ENCODE measurements around the gene LIFR. TPM values are rescaled to one million over a fixed set of nuclear protein-coding genes. Genes with fewer than 3 reads are reported as not detected.

LIFR gene
- total and polyA plus RNA-seq, 4 donors: 39.8 to 179 (median 94.9) TPM

DNA sequence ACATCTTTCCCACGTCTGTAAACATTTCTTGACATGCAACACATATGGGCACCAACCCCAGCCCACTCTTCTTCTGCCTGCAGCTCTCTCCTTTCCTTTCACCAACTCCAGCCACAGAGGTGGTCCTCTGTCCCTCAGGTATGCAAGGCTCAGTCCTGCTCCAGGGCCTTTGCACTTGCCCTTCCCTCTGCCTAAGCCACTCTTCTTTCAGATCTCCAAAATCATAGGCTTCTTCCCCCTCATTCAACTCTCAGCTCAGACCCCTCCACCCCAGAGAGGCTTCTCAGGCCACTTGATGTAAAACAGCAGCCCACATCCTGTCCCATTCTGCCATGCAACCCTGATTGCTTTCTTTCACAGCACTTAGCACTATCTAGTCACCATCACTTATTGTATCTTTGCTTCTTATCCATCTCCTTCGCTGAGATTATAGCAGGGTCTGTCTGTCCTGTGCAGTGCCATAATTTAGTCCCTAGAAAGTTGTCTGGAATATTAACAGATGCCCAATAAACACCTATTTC lies 3.4 kb downstream of the LIFR start:
- H3K27ac ChIP-seq (ENCODE audit: low read depth, low read length): no peak overlapping the region
- H3K36me3 ChIP-seq (ENCODE audit: control insufficient read depth, insufficient read depth, low read length): no peaks in the 10 kb centered on the region
- H3K27me3 ChIP-seq (ENCODE audit: control insufficient read depth, insufficient read depth, low read length): no peaks in the 10 kb centered on the region
- peaks cover 11% of the 10 kb centered on the region for H3K4me1 ChIP-seq (ENCODE audit: control insufficient read depth, insufficient read depth, low read length)
- no peak for DNase-seq (ENCODE audit: low read depth in 4 of 6, low spot score in 6 of 6)
- no peaks in the 10 kb centered on the region for H3K9me3 ChIP-seq (ENCODE audit: control insufficient read depth, insufficient read depth, low read length)
- 62% methylated on average over 2 of the region's 2 CpGs for WGBS (ENCODE audit: insufficient coverage)
- no peak overlapping the region for H3K4me3 ChIP-seq (ENCODE audit: low read depth, low read length)

DNA sequence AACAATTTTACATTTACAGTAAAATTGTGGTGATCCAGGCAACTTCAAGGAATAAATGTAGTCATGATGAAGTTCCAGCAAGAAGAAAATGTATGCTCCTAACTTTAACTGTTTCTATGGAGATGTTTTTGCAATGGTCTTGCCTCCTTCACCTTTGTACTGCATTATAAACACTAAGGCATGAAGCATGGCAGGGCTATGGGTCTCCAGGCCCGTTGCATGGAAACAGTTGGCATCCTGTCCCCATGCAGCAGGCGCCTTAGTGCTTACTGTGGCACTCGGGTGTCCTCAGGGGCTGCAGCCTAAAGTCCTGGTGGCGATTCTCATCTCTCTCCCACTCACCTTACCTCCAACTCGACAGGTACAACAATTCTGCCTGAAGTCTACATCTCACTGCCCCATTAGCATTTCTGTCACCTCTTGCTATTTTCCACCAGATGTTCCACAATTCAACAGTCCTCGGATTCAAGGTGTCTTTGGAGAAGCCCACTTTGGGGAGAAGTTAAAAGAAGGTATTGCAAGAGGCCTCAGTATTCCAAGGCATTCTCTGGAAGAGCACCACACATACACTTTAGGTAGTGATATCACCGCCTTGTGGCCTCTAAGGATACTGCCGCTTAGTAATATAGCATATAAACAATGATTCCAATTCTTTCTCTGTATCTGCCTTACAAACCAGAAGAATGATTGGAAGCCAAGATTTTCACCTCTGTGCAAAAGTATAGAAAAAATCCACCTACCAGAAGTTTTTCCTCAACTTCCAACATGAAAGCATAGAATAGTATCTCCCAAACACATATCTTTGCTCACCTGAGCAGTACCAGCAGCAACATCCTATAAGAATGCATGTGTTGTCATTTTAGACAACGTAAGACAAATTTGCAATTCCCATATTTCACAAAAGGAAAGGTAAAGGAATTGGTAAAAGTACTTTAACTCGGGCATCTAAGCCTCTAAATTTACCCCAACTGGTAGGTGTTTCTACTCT lies 5.1 kb downstream of the LIFR start:
- Histone ChIP-seq H3K36me3 (ENCODE audit: control insufficient read depth, insufficient read depth, low read length) (no peaks in the 10 kb centered on the region), H3K4me3 (ENCODE audit: low read depth, low read length) (no peak overlapping the region), H3K4me1 (ENCODE audit: control insufficient read depth, insufficient read depth, low read length) (peaks cover 11% of the 10 kb centered on the region), H3K9me3 (ENCODE audit: control insufficient read depth, insufficient read depth, low read length) (no peaks in the 10 kb centered on the region), H3K27me3 (ENCODE audit: control insufficient read depth, insufficient read depth, low read length) (no peaks in the 10 kb centered on the region), H3K27ac (ENCODE audit: low read depth, low read length) (peak overlapping the region; percentile 61)
- DNase-seq (ENCODE audit: low read depth in 4 of 6, low spot score in 6 of 6): peak in 2 of 6 donors; percentile 55 to 70
- 67% methylated on average over 6 of the region's 10 CpGs for WGBS (ENCODE audit: insufficient coverage)

DNA sequence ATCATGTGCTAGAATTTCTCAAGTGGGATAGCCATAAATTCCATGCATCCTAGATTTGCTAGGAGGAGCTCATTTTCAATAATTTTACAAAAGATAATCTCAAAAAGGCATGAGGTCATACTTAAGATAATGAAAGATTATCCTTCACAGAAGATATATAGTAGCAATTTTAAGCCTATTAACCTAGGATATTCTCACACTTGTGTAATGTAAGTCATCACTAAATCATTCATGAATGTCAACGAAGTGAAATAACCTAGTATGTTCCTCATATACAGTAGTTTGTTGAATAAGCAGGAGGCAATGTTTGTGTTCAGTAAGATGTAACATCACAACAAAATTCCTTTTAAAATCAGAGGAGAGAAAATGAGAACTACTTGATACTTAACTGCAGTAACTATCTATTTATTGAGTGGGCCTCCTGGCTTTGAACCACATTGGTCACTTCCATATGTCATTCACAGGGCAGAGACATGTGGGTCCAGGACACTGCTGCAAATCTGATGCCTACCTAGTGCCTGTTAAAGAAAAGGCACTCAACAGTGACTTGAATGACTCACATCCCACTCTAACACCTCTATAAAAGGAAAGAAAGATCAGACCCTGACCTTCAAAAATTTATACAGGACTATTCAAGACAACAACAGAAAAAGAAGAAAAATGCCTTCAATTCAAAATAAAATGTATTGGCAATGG lies 8.2 kb downstream of the LIFR start:
- H3K4me3 ChIP-seq (ENCODE audit: low read depth, low read length): no peak overlapping the region
- H3K27me3 ChIP-seq (ENCODE audit: control insufficient read depth, insufficient read depth, low read length): no peaks in the 10 kb centered on the region
- no peak for DNase-seq (ENCODE audit: low read depth in 4 of 6, low spot score in 6 of 6)
- WGBS (ENCODE audit: insufficient coverage): no CpG with 5 or more reads among the region's 1 CpG
- H3K27ac ChIP-seq (ENCODE audit: low read depth, low read length): no peak overlapping the region
- H3K9me3 ChIP-seq (ENCODE audit: control insufficient read depth, insufficient read depth, low read length): no peaks in the 10 kb centered on the region
- H3K4me1 ChIP-seq (ENCODE audit: control insufficient read depth, insufficient read depth, low read length): peaks cover 11% of the 10 kb centered on the region
- no peaks in the 10 kb centered on the region for H3K36me3 ChIP-seq (ENCODE audit: control insufficient read depth, insufficient read depth, low read length)

DNA sequence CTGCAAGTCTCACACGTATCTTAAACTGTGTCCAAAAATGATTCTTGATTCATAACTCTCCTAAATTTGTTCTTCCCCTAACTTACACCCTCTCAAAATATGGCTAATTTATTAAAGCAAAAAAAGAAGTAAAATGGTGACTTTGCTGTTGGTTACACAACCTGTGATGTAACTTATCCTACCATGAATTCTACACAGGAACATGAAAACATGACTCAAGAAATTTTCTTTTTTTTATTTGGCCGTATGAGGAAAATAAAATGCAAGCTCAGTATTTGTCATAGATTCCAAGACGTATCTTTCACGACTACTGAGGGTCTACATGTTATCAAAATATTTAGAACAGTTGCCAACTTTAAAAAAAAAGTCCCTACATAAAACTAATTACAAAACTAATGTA lies 9.2 kb downstream of the LIFR start:
- no peak overlapping the region for H3K27ac ChIP-seq (ENCODE audit: low read depth, low read length)
- H3K4me1 ChIP-seq (ENCODE audit: control insufficient read depth, insufficient read depth, low read length): peaks cover 6% of the 10 kb centered on the region
- no peak for DNase-seq (ENCODE audit: low read depth in 4 of 6, low spot score in 6 of 6)
- no peaks in the 10 kb centered on the region for H3K27me3 ChIP-seq (ENCODE audit: control insufficient read depth, insufficient read depth, low read length)
- no peaks in the 10 kb centered on the region for H3K36me3 ChIP-seq (ENCODE audit: control insufficient read depth, insufficient read depth, low read length)
- H3K9me3 ChIP-seq (ENCODE audit: control insufficient read depth, insufficient read depth, low read length): no peaks in the 10 kb centered on the region
- H3K4me3 ChIP-seq (ENCODE audit: low read depth, low read length): no peak overlapping the region
- no CpG with 5 or more reads among the region's 4 CpGs for WGBS (ENCODE audit: insufficient coverage)

DNA sequence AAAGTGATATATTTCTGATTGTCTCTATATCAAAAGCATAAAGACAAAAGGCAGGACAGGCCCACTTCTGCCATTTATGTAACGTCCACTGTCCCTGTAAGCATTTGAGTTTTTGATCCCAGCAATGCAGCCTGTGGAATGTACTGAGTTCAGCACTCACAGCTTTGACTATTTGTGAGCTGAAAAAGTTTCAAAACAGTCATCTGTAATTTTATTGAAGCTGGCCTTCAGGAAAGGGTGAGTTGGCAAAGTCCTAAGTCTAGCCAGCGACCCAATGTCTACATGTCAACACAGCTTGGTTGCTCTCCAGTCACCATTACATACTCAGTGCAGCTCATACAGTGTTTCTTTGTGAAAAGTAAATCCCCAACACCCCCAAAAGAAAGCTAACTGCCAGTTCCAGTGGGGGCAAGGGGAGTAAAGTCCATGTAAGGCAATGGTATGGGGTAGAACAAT lies 9.7 kb downstream of the LIFR start:
- Histone ChIP-seq H3K27ac (ENCODE audit: low read depth, low read length) (no peak overlapping the region), H3K9me3 (ENCODE audit: control insufficient read depth, insufficient read depth, low read length) (no peaks in the 10 kb centered on the region), H3K36me3 (ENCODE audit: control insufficient read depth, insufficient read depth, low read length) (no peaks in the 10 kb centered on the region), H3K4me1 (ENCODE audit: control insufficient read depth, insufficient read depth, low read length) (peaks cover 6% of the 10 kb centered on the region), H3K27me3 (ENCODE audit: control insufficient read depth, insufficient read depth, low read length) (no peaks in the 10 kb centered on the region), H3K4me3 (ENCODE audit: low read depth, low read length) (no peak overlapping the region)
- DNase-seq (ENCODE audit: low read depth in 4 of 6, low spot score in 6 of 6): no peak
- WGBS (ENCODE audit: insufficient coverage): no CpG with 5 or more reads among the region's 2 CpGs

DNA sequence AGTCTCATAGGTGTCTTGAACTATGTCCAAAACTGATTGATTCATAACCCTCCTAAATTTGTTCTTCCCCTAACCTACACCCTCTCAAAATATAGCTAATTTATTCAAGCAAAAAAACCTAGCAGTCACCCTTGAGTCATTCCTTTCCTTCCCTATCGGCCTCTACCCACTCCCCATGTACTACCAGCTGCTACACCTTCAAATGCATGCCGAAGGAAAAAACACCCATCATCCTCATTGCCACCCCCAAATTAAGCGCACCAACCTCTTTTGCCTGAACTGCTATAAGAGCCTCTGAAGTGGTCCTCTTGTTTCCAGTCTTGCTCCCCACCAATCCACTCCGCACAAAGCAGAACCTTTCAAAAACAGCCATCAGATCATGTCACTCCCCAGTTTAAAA lies 12.6 kb downstream of the LIFR start:
- H3K27me3 ChIP-seq (ENCODE audit: control insufficient read depth, insufficient read depth, low read length): no peaks in the 10 kb centered on the region
- no peak overlapping the region for H3K27ac ChIP-seq (ENCODE audit: low read depth, low read length)
- no peaks in the 10 kb centered on the region for H3K9me3 ChIP-seq (ENCODE audit: control insufficient read depth, insufficient read depth, low read length)
- WGBS (ENCODE audit: insufficient coverage): 97% methylated on average over 4 of the region's 4 CpGs
- no peak for DNase-seq (ENCODE audit: low read depth in 4 of 6, low spot score in 6 of 6)
- no peaks in the 10 kb centered on the region for H3K36me3 ChIP-seq (ENCODE audit: control insufficient read depth, insufficient read depth, low read length)
- H3K4me1 ChIP-seq (ENCODE audit: control insufficient read depth, insufficient read depth, low read length): peaks cover 4% of the 10 kb centered on the region
- no peak overlapping the region for H3K4me3 ChIP-seq (ENCODE audit: low read depth, low read length)

DNA sequence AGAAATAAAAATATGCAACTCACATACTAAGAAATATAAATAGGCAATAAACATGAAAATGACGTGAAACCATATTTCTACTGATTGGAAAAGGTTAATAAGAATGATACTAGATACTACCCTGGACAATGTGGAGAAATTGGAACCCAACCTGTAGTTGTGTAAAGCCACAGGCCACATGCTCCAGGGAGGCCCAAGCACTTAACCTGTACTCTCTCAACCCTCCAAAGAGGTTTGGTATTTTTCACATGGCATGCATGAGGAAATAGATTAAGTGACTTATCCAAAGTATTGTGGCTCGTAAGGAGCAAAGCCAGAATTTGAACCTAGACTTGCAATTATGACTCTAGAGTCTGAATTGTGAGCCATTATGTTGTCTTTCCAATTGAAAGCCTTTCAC lies 13.4 kb downstream of the LIFR start:
- no peaks in the 10 kb centered on the region for H3K27me3 ChIP-seq (ENCODE audit: control insufficient read depth, insufficient read depth, low read length)
- H3K36me3 ChIP-seq (ENCODE audit: control insufficient read depth, insufficient read depth, low read length): no peaks in the 10 kb centered on the region
- no peak overlapping the region for H3K4me3 ChIP-seq (ENCODE audit: low read depth, low read length)
- DNase-seq (ENCODE audit: low read depth in 4 of 6, low spot score in 6 of 6): no peak
- no peaks in the 10 kb centered on the region for H3K9me3 ChIP-seq (ENCODE audit: control insufficient read depth, insufficient read depth, low read length)
- WGBS (ENCODE audit: insufficient coverage): no CpG with 5 or more reads among the region's 2 CpGs
- H3K27ac ChIP-seq (ENCODE audit: low read depth, low read length): no peak overlapping the region
- peaks cover 4% of the 10 kb centered on the region for H3K4me1 ChIP-seq (ENCODE audit: control insufficient read depth, insufficient read depth, low read length)

DNA sequence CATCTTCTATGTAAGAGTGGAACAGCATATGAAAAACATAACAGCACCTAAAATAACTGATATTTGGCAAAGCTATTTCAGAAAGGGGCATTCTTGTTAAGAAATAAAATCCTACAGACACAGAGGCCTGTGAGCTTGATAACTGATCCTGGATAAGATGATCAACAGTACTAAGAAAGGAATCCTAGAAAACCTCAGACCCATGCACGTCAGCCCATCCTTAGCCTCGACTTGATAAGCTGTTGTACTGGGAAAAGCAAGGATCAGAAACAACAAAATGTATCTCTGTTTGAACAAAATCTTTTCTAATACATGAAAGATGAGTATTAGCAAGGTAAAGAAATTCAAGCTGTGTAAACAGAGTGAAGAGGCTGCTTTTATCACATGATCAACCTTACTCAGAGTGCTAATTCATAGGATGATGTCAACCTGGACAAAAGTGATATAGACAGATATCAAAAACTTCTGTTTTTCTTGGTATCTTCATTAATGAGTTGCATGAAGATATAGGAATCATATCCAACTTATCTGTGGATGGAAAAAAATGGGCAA lies 15.2 kb downstream of the LIFR start:
- no CpG with 5 or more reads among the region's 2 CpGs for WGBS (ENCODE audit: insufficient coverage)
- Histone ChIP-seq H3K9me3 (ENCODE audit: control insufficient read depth, insufficient read depth, low read length) (no peaks in the 10 kb centered on the region), H3K36me3 (ENCODE audit: control insufficient read depth, insufficient read depth, low read length) (no peaks in the 10 kb centered on the region), H3K27ac (ENCODE audit: low read depth, low read length) (no peak overlapping the region), H3K4me3 (ENCODE audit: low read depth, low read length) (no peak overlapping the region), H3K27me3 (ENCODE audit: control insufficient read depth, insufficient read depth, low read length) (no peaks in the 10 kb centered on the region), H3K4me1 (ENCODE audit: control insufficient read depth, insufficient read depth, low read length) (peaks cover 4% of the 10 kb centered on the region)
- DNase-seq (ENCODE audit: low read depth in 4 of 6, low spot score in 6 of 6): no peak

DNA sequence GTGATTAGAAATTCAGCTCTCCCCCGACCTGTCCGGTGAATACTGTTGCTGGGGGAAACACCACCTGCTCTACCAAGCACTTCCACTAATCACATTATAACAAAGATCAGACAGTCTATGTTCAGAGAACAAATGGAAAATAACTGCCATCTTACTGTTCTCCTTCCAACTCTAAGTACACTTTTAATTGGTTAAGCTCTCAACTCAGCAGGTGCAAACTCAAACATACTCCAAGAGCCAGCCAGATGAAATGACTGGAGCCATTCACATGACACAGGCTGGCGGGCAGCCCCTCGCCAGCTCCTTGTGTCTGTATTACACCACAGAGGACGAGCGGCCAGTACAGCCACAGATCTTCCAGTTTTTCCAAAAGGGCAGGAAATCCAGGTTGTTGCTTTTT lies 16.1 kb downstream of the LIFR start:
- DNase-seq (ENCODE audit: low read depth in 4 of 6, low spot score in 6 of 6): peak in 2 of 6 donors; percentile 73 to 83
- Histone ChIP-seq H3K9me3 (ENCODE audit: control insufficient read depth, insufficient read depth, low read length) (no peaks in the 10 kb centered on the region), H3K27me3 (ENCODE audit: control insufficient read depth, insufficient read depth, low read length) (no peaks in the 10 kb centered on the region), H3K4me1 (ENCODE audit: control insufficient read depth, insufficient read depth, low read length) (peaks cover 4% of the 10 kb centered on the region), H3K27ac (ENCODE audit: low read depth, low read length) (no peak overlapping the region), H3K4me3 (ENCODE audit: low read depth, low read length) (no peak overlapping the region), H3K36me3 (ENCODE audit: control insufficient read depth, insufficient read depth, low read length) (no peaks in the 10 kb centered on the region)
- 40% methylated on average over 1 of the region's 6 CpGs for WGBS (ENCODE audit: insufficient coverage)
